K562 (cell line): ENCODE results near the gene MARK2. TPM values are rescaled to one million over a fixed set of nuclear protein-coding genes. Genes with fewer than 3 reads are reported as not detected.

Experiments
- ATAC-seq: fragments of 200-7000 bp; cut with Tn5 transposase; 3 replicates; pipeline ENCODE4 v1.9.1; 2020; ENCODE audit warnings: moderate library complexity
- BruUV-seq: library from RNA; stranded (reverse); fragments of 400-500 nt; replicated peaks from 2 replicates; lab custom pipeline; 2021; lab: Mats Ljungman, UMichigan
- CTCF ChIA-PET: fragments of 300-600 bp; formaldehyde crosslinking; extraction: SDS; loops from one replicate; lab custom pipeline; 2021; ENCODE audit warnings: low intra/inter-chr PET ratio; lab: Yijun Ruan, JAX
- POLR2A ChIA-PET: fragments of 300-600, 350-650 bp; sonication (Branson Sonifier 250); formaldehyde crosslinking; extraction: SDS; loops from one replicate; lab custom pipeline; 2021; ENCODE audit warnings: antibody characterized with exemption, inconsistent platforms; lab: Yijun Ruan, JAX
- DNase-seq, 4 experiments: peaks; one replicate each; pipeline versions ENCODE4 v3.0.0 to v3.0.0-alpha.2; 2011 to 2018; ENCODE audit warnings: low spot score in 3 of 4, mixed read lengths in 3 of 4; ENCODE audit errors: extremely low read depth in 1 of 4
- FAIRE-seq: peaks from 2 replicates; lab custom pipeline; 2011; peaks lifted over from hg19 to GRCh38; lab: Jason Lieb, UNC
- H2AFZ ChIP-seq: 2 replicates; pipeline ENCODE4 v1.6.0; 2011; ENCODE audit warnings: low read depth, low read length, control low read depth, inconsistent platforms
- H3K27ac ChIP-seq: fragments of 200-600 bp; 3 replicates; pipeline ENCODE4 v1.8.0; 2011; ENCODE audit warnings: low read depth, mild to moderate bottlenecking, control low read depth, inconsistent platforms, low read length, moderate library complexity, mixed read lengths; ENCODE audit errors: extremely low read depth
- H3K27me3 ChIP-seq, 2 experiments: fragments of 300-600 bp in 1 of 2; 2 replicates in 1 of 2; 3 replicates in 1 of 2; pipeline versions ENCODE4 v1.6.0 to v1.8.0; 2011; ENCODE audit warnings: inconsistent platforms in 2 of 2, low read length in 2 of 2, mild to moderate bottlenecking in 1 of 2, mixed read lengths in 1 of 2, moderate library complexity in 1 of 2; ENCODE audit not compliant: control insufficient read depth in 2 of 2, insufficient read depth in 2 of 2
- H3K36me3 ChIP-seq: fragments of 300-600 bp; 3 replicates; pipeline ENCODE4 v1.8.0; 2011; ENCODE audit warnings: mild to moderate bottlenecking, low read length, inconsistent platforms; ENCODE audit not compliant: control insufficient read depth, insufficient read depth
- H3K4me1 ChIP-seq, 2 experiments: fragments of 200-600 bp in 1 of 2; replicated peaks in 1 of 2; 2 replicates in 1 of 2; 3 replicates in 1 of 2; pipeline versions ENCODE4 v1.5.1 to v1.8.0; 2011; ENCODE audit warnings: inconsistent platforms in 2 of 2, low read length in 2 of 2, mild to moderate bottlenecking in 1 of 2, mixed read lengths in 1 of 2, moderate library complexity in 1 of 2; ENCODE audit not compliant: control insufficient read depth in 2 of 2, insufficient read depth in 2 of 2
- H3K4me2 ChIP-seq: 2 replicates; pipeline ENCODE4 v1.6.1; 2011; ENCODE audit warnings: low read length, control low read depth, inconsistent platforms, mixed read lengths; ENCODE audit not compliant: insufficient read depth
- H3K4me3 ChIP-seq: fragments of 200-600 bp; sonication (generic), shearing (Covaris generic); 2 replicates; pipeline ENCODE4 v1.5.1; 2016; ENCODE audit warnings: control low read depth, inconsistent platforms
- H3K79me2 ChIP-seq: fragments of 200-600 bp; 3 replicates; pipeline ENCODE4 v1.8.0; 2011; ENCODE audit warnings: low read length, inconsistent platforms; ENCODE audit not compliant: control insufficient read depth, insufficient read depth
- H3K9ac ChIP-seq, 2 experiments: 2 replicates each; pipeline versions ENCODE4 v1.6.0 to v1.6.1; 2011; ENCODE audit warnings: low read depth in 2 of 2, low read length in 2 of 2, control low read depth in 1 of 2, inconsistent platforms in 1 of 2, mild to moderate bottlenecking in 1 of 2, mixed read lengths in 1 of 2; ENCODE audit not compliant: insufficient read depth in 1 of 2
- H3K9me1 ChIP-seq: one replicate; pipeline ENCODE4 v1.6.0; 2011; ENCODE audit warnings: inconsistent platforms, mild to moderate bottlenecking, low read length, moderate library complexity; ENCODE audit not compliant: control insufficient read depth, insufficient read depth
- H3K9me3 ChIP-seq: replicated peaks from 2 replicates; pipeline ENCODE4 v1.5.1; 2011; ENCODE audit warnings: low read depth, low read length, inconsistent platforms; ENCODE audit not compliant: control insufficient read depth, insufficient read depth
- H4K20me1 ChIP-seq: replicated peaks from 2 replicates; pipeline ENCODE4 v1.6.1; 2011; ENCODE audit warnings: low read length, inconsistent platforms, mixed read lengths; ENCODE audit not compliant: control insufficient read depth, insufficient read depth
- ARHGAP35 ChIP-seq: fragments of 450-650 bp; IDR thresholded peaks from 2 replicates; pipeline ENCODE4 v1.6.1; 2018; ENCODE audit not compliant: partially characterized antibody
- CHCHD3 ChIP-seq: fragments of 250-450 bp; sonication (Bioruptor Pico); IDR thresholded peaks from 2 replicates; pipeline ENCODE4 v2.1.2; 2022; ENCODE audit warnings: mild to moderate bottlenecking
- HMG20A ChIP-seq: fragments of 450-650 bp; formaldehyde crosslinking; conservative IDR thresholded peaks from 2 replicates; pipeline ENCODE4 v1.4.0; 2020; ENCODE audit warnings: mild to moderate bottlenecking, mixed read lengths
- MAZ ChIP-seq, 2 experiments: fragments of 450-650 bp in 1 of 2; sonication (generic) in 1 of 2; formaldehyde crosslinking; IDR thresholded peaks in 1 of 2; conservative IDR thresholded peaks in 1 of 2; 2 replicates each; pipeline versions ENCODE4 v1.4.0 to v1.5.0; 2020; ENCODE audit warnings: mild to moderate bottlenecking in 1 of 2, missing genetic modification reagents in 1 of 2
- RBFOX2 ChIP-seq: fragments of 200-400 bp; formaldehyde crosslinking; IDR thresholded peaks from 2 replicates; pipeline ENCODE4 v1.6.1; 2017; ENCODE audit warnings: low read depth, mild to moderate bottlenecking, low read length, moderate library complexity
- SIX5 ChIP-seq, 2 experiments: IDR thresholded peaks; 2 replicates each; pipeline ENCODE4 v1.6.1; 2011; ENCODE audit warnings: low read length in 2 of 2, borderline replicate concordance in 1 of 2, low read depth in 1 of 2, mild to moderate bottlenecking in 1 of 2, moderate library complexity in 1 of 2; ENCODE audit not compliant: insufficient read depth in 1 of 2
- SP1 ChIP-seq: sonication (generic); formaldehyde crosslinking; IDR thresholded peaks from 2 replicates; pipeline ENCODE4 v1.8.1; 2022; ENCODE audit warnings: mild to moderate bottlenecking, missing genetic modification reagents
- XRCC4 ChIP-seq: IDR thresholded peaks from one replicate; pipeline ENCODE4 v1.6.1; 2011; ENCODE audit not compliant: insufficient read depth, insufficient read length; ENCODE audit errors: extremely low read depth
- ZFPM2 ChIP-seq: fragments of 250-450 bp; sonication (Bioruptor Pico); IDR thresholded peaks from 2 replicates; pipeline ENCODE4 v1.5.1; 2022; ENCODE audit warnings: mild to moderate bottlenecking
- ZNF133 ChIP-seq: fragments of 250-450 bp; sonication (Bioruptor Pico); IDR thresholded peaks from 2 replicates; pipeline ENCODE4 v1.4.0; 2020; ENCODE audit warnings: mild to moderate bottlenecking
- ZNF134 ChIP-seq: fragments of 250-450 bp; sonication (Bioruptor Pico); conservative IDR thresholded peaks from 2 replicates; pipeline ENCODE4 v1.4.0; 2020
- ZNF224 ChIP-seq: sonication (generic); formaldehyde crosslinking; IDR thresholded peaks from 2 replicates; pipeline ENCODE4 v1.8.0; 2022; ENCODE audit warnings: mild to moderate bottlenecking, missing genetic modification reagents
- ZNF280A ChIP-seq: fragments of 450-650 bp; IDR thresholded peaks from 2 replicates; pipeline ENCODE4 v1.6.1; 2018; ENCODE audit warnings: mild to moderate bottlenecking, low read depth; ENCODE audit not compliant: partially characterized antibody
- ZNF408 ChIP-seq: fragments of 250-450 bp; sonication (Bioruptor Pico); IDR thresholded peaks from 2 replicates; pipeline ENCODE4 v1.4.0; 2020; ENCODE audit warnings: low read depth, mild to moderate bottlenecking, moderate library complexity
- WGBS: fragments of 100-300 bp; shearing (Covaris generic); methylation state at CpG from one replicate; pipeline ENCODE4 v1.1.6; 2016; ENCODE audit warnings: low coverage, mixed read lengths; ENCODE audit not compliant: insufficient coverage; ENCODE audit errors: missing lambda C conversion rate; 5-methylcytosine and 5-hydroxymethylcytosine counted together
- in situ Hi-C: fragments of 300-500 bp; cut with MboI; formaldehyde crosslinking; loops from 4 replicates; pipeline ENCODE4 v1.15.0; 2018; ENCODE audit warnings: inconsistent platforms, mixed read lengths
- intact Hi-C: fragments of 100-400 bp; cut with micrococcal nuclease; formaldehyde crosslinking; loops from 2 replicates; pipeline ENCODE4 v1.14.2; 2022
- polyA plus RNA-seq, 8 experiments: library from polyadenylated mRNA; depleted of rRNA in 4 of 8; stranded (reverse) in 5 of 8; unstranded in 3 of 8; fragments of >200 nt; fragmentation: Nextera tagmentation in 2 of 8; fragmentation: Illumina TruSeq in 1 of 8; extraction: Ambion mirVana in 2 of 8; extraction: Trizol in 1 of 8; gene quantifications; 2 replicates each; pipeline versions ENCODE4 v1.2.1 to v1.2.3, GENCODE V29; 2011 to 2014; ENCODE audit warnings: inconsistent platforms in 1 of 8, missing spikeins in 1 of 8
- total RNA-seq, 7 experiments: library from RNA; depleted of rRNA in 6 of 7; stranded (reverse); fragments of >200 nt in 6 of 7; fragmentation: Illumina TruSeq in 2 of 7; extraction: Trizol in 2 of 7; gene quantifications; 2 replicates each; pipeline versions ENCODE4 v1.2.1 to v1.2.3, GENCODE V29; 2011 to 2021; ENCODE audit warnings: low replicate concordance in 1 of 7
- TF ChIP-seq, protein P1 (sequence below): sonication (generic); formaldehyde crosslinking; IDR thresholded peaks from 2 replicates; pipeline ENCODE4 v1.8.0; 2022; ENCODE audit warnings: mild to moderate bottlenecking, missing genetic modification reagents

MARK2 gene
- total and polyA plus RNA-seq, 9 of the 15 experiments (the other 6 are each of a cell fraction or from before 2014, with no cell fraction given): 0.32 to 43.5 (median 15.1) TPM

- no peak for TF ChIP-seq ZNF134 (CRISPR knock-in tag)
- peak; percentile 29; the same call in 1 of the 2 replicates for TF ChIP-seq RBFOX2
- TF ChIP-seq, all 486 proteins: peak for 23
Observed at GRCh38 chr11:63920939-63921417, 82.1 kb downstream of the MARK2 start (continued).

DNA sequence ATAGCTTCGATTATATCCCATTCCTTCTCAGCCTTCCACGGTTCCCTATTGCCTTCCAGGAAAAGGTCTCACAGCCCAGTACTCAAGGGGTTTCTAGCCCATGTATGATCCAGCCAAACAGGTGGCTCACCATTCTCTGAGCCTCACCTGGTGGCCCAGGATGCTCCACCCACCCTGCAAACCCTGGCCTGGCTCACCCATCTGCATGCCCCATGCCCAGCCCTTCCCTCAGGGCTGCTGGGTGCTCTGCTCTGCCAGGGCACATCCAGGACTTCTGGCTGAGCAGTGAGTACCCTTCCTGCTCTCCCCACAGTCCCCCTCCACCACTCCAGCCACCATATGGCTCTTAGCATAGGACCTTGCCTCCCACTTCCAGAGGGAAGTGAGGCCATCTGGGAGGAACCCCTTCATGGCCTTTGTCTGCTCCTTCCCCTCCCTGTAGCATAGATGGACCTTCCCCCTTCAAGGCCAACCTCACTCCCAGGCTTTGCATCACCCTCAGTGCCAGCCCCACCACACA lies 83.8 kb downstream of the MARK2 start:
- TF ChIP-seq ZNF224 (CRISPR knock-in tag): no peak
- TF ChIP-seq SP1 (CRISPR knock-in tag): no peak
- no peak for TF ChIP-seq ZNF280A
- TF ChIP-seq ZNF133: no peak
- TF ChIP-seq SIX5 (IDR thresholded peaks at IDR 0.05; ENCODE audit: borderline replicate concordance in 1 of 2, insufficient read depth in 1 of 2, low read depth in 1 of 2, low read length in 2 of 2): no peak
- no peak for TF ChIP-seq MAZ (CRISPR knock-in tag; conservative IDR thresholded peaks at IDR 0.05 in 1 of 2, IDR thresholded peaks at IDR 0.05 in 1 of 2)
- TF ChIP-seq ZNF408 (CRISPR knock-in tag): no peak
- no peak for TF ChIP-seq ARHGAP35
- TF ChIP-seq HMG20A: no peak
- no peak for TF ChIP-seq XRCC4
- TF ChIP-seq, protein P1, sequence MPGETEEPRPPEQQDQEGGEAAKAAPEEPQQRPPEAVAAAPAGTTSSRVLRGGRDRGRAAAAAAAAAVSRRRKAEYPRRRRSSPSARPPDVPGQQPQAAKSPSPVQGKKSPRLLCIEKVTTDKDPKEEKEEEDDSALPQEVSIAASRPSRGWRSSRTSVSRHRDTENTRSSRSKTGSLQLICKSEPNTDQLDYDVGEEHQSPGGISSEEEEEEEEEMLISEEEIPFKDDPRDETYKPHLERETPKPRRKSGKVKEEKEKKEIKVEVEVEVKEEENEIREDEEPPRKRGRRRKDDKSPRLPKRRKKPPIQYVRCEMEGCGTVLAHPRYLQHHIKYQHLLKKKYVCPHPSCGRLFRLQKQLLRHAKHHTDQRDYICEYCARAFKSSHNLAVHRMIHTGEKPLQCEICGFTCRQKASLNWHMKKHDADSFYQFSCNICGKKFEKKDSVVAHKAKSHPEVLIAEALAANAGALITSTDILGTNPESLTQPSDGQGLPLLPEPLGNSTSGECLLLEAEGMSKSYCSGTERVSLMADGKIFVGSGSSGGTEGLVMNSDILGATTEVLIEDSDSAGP: no peak
- TF ChIP-seq ZFPM2 (CRISPR knock-in tag): no peak
- no peak for TF ChIP-seq CHCHD3 (CRISPR knock-in tag)
- TF ChIP-seq, all 486 proteins: peak for 0
- ATAC-seq: no peak
- peak overlapping the region in 1 of 2 experiments; percentile 19; a peak in 1 of 4 replicates for H3K9ac ChIP-seq
- no TSS peak for BruUV-seq
- H3K27ac ChIP-seq: no peak overlapping the region
- WGBS: 18% methylated on average over 2 of the region's 2 CpGs
- H3K4me2 ChIP-seq: no peak overlapping the region
- no peaks in the 10 kb centered on the region for H3K27me3 ChIP-seq
- H3K4me3 ChIP-seq: no peak overlapping the region
- ChIA-PET POLR2A (no interaction called here), CTCF (no interaction called here)
- H2AFZ ChIP-seq: no peak overlapping the region
- H4K20me1 ChIP-seq: no peaks in the 10 kb centered on the region
- intact Hi-C loops (no loop called here), in situ Hi-C loops (no loop called here)
- H3K79me2 ChIP-seq: no peaks in the 10 kb centered on the region
- H3K9me3 ChIP-seq: no peaks in the 10 kb centered on the region
- DNase-seq: no peak
- no peaks in the 10 kb centered on the region for H3K36me3 ChIP-seq
- no peak for FAIRE-seq
- H3K9me1 ChIP-seq: no peaks in the 10 kb centered on the region
- peaks cover 34 to 42% of the 10 kb centered on the region in 2 experiments for H3K4me1 ChIP-seq
